Heart right ventricle (tissue), 16 donors: Measurements from ENCODE around the gene SLC16A3. TPM values are rescaled to one million over a fixed set of nuclear protein-coding genes. Genes with fewer than 3 reads are reported as not detected.
A peak's percentile ranks its signal among the peaks of the same experiment; 100 is the strongest.

Source experiments
- ATAC-seq, 8 donors: fragments of 200-7000 bp; cut with Tn5 transposase; one replicate each; pipeline ENCODE4 v1.9.1; 2020; ENCODE audit warnings: mild to moderate bottlenecking in 8 of 8, moderate library complexity in 8 of 8, moderate number of reproducible peaks in 1 of 8
- DNase-seq, 2 donors: peaks; one replicate each; pipeline ENCODE4 v3.0.0-alpha.2; 2020
- H3K27ac ChIP-seq, 10 donors: fragments of 200-600 bp; sonication (generic) in 2 of 10; one replicate each; pipeline versions ENCODE4 v1.5.0 to v1.8.0; 2020 to 2022; ENCODE audit warnings: mild to moderate bottlenecking in 3 of 10
- H3K27me3 ChIP-seq, 7 donors: fragments of 200-600 bp; one replicate each; pipeline ENCODE4 v1.8.0; 2021 to 2022; ENCODE audit warnings: mild to moderate bottlenecking in 2 of 7
- H3K36me3 ChIP-seq, 9 donors: fragments of 200-600 bp; sonication (generic) in 1 of 9; one replicate each; pipeline versions ENCODE4 v1.5.0 to v1.8.0; 2020 to 2022; ENCODE audit warnings: mild to moderate bottlenecking in 2 of 9
- H3K4me1 ChIP-seq, 9 donors: fragments of 200-600 bp; sonication (generic) in 1 of 9; one replicate each; pipeline versions ENCODE4 v1.5.0 to v1.8.0; 2020 to 2022; ENCODE audit warnings: mild to moderate bottlenecking in 4 of 9
- H3K4me3 ChIP-seq, 10 donors: fragments of 200-600 bp; sonication (generic) in 2 of 10; one replicate each; pipeline versions ENCODE4 v1.5.0 to v1.8.0; 2020 to 2022; ENCODE audit warnings: mild to moderate bottlenecking in 7 of 10, moderate library complexity in 2 of 10
- H3K9me3 ChIP-seq, 11 donors: fragments of 200-600 bp in 10 of 11; sonication (generic) in 2 of 11; one replicate each; pipeline versions ENCODE4 v1.5.0 to v1.8.0; 2013 to 2022; ENCODE audit warnings: mild to moderate bottlenecking in 2 of 11, control low read depth in 1 of 11, moderate library complexity in 1 of 11
- WGBS, 2 donors: extraction: QIAGEN DNeasy Blood & Tissue Kit; methylation state at CpG; one replicate each; pipeline ENCODE4 v1.1.7; 2013; ENCODE audit warnings: inconsistent platforms in 1 of 2; 5-methylcytosine and 5-hydroxymethylcytosine counted together
- intact Hi-C, 10 donors: fragments of 100-400 bp; cut with DNase I; formaldehyde crosslinking; loops; one replicate each; pipeline versions ENCODE4 v1.11.1 to v1.14.2; 2022
- polyA plus RNA-seq, 2 donors: library from polyadenylated mRNA; stranded (reverse); fragments of 200-250 nt; gene quantifications; one replicate each; pipeline ENCODE4 v1.2.3, GENCODE V29; 2013
- total RNA-seq, 10 donors: library from RNA; stranded (reverse); fragmentation: NEBNext Ultra II Directional in 3 of 10; extraction: Animal tissue kit (Norgen Biotek cat#: 25700) in 3 of 10; gene quantifications; one replicate each; pipeline versions ENCODE4 v1.2.1 to v1.2.4, GENCODE V29; 2021 to 2023
- TF ChIP-seq, protein P1 (sequence below), 9 donors: fragments of 200-600 bp; sonication (generic) in 2 of 9; IDR thresholded peaks; one replicate each; pipeline versions ENCODE4 v1.5.0 to v1.8.0; 2021 to 2022; ENCODE audit warnings: antibody characterized with exemption in 9 of 9, mild to moderate bottlenecking in 5 of 9, moderate library complexity in 1 of 9
- donor health status: Arrhythmogenic right ventricular cardiomyopathy.
- donor health status: ischemic (EF 13 %, LVEDD 7.1; RV severe dilation, severe dysfunction).
- donor health status: healthy with polysubstance abuse.
- donor health status: DM: no; HTN: yes; CAD: no.
- donor health status: DM: no; HTN: no; CAD: no.
- donor health status: ischemic (EF 25% LVEDD 6.9; RV normal size, moderate dysfunction).
- donor health status: ischemic (EF 25% LVEDD 5.7; RV mildly dilated, moderate dysfunction).
- donor health status: healthy.
- donor health status: DM: yes; HTN: yes; CAD: no.
- donor health status: Ischemic cardiomyopathy.
- donor health status: ischemic (EF 35%, LVEDD 5.7; RV mildly dilated, moderate dysfunction).
- donor health status: nonischemic (EF 11% LVEDD 7.7; RV severe dilation, severe dysfunction).
- donor health status: DM: yes; HTN: yes; CAD: no.
- donor health status: PGD.
- donor health status: ischemic (EF 29% LVEDD 5.4; RV normal size, mild dysfunction).
- donor health status: nonischemic (EF 23%, LVEDD 6.1; RV moderate dilation, normal function).

SLC16A3 gene
- total and polyA plus RNA-seq, 12 donors = 4.8 to 65.3 (median 10.1) TPM

DNA sequence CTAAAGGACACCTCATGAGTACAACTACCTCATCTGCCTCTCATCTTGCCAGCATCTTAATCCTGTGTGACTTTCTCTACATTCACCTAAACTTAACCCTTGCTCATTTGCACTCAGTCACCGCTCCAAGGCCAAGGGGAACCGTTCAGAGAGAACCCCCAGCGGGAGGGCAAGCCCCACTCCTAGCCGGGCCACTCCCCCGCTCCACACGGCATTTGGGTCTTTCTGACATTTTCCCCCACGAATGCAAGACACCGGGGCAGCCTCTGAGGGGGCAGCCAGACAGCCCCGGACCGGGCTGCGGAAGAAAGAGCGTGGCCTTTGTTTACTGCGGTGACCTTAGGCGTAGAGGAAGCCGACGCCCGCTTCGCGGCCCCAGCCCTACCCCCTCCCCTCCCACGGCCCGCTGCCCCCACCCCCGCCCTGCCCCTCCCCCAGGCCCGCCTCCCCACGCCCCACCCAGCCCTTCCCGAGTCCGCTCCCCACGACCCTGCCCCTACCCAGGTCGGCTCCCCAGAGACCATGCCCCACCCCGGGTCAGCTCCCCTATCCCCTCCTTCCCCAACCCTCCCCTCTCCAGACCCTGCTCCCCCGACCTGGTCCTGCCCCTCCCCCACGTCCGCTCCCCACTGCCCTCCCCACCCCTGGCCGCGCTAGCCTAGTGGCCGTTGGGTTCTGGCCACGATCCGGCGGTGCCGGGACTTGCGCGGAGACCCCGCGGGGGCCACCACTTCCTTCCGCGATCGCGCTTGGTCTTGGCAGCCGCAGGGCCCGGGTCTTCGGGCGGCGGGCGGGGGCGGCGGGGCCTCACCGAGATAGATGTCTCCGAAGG is 43.9 kb downstream of the SLC16A3 start:
- DNase-seq (peak; percentile 59), ATAC-seq (peak; percentile 41 to 65 (median 52))
- H3K27ac ChIP-seq = peak overlapping the region; percentile 86 to 100 (median 98)
- intact Hi-C loops = loop anchor here in 4 of 10 donors (1.0 to 5.0 kb wide), 5 partner anchors 16 to 35 kb away; no protein-coding TSS in a partner anchor
- WGBS, 2 donors = 1% methylated on average over 42 to 55 of the region's 57 CpGs
- H3K36me3 ChIP-seq = peaks cover 0 to 46% (median 9%) of the 10 kb centered on the region in 9 donors
- no peaks in the 10 kb centered on the region for H3K9me3 ChIP-seq
- peaks cover 20 to 60% (median 56%) of the 10 kb centered on the region in 9 donors for H3K4me1 ChIP-seq
- TF ChIP-seq, protein P1, sequence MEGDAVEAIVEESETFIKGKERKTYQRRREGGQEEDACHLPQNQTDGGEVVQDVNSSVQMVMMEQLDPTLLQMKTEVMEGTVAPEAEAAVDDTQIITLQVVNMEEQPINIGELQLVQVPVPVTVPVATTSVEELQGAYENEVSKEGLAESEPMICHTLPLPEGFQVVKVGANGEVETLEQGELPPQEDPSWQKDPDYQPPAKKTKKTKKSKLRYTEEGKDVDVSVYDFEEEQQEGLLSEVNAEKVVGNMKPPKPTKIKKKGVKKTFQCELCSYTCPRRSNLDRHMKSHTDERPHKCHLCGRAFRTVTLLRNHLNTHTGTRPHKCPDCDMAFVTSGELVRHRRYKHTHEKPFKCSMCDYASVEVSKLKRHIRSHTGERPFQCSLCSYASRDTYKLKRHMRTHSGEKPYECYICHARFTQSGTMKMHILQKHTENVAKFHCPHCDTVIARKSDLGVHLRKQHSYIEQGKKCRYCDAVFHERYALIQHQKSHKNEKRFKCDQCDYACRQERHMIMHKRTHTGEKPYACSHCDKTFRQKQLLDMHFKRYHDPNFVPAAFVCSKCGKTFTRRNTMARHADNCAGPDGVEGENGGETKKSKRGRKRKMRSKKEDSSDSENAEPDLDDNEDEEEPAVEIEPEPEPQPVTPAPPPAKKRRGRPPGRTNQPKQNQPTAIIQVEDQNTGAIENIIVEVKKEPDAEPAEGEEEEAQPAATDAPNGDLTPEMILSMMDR (IDR thresholded peaks at IDR 0.05) = no peak
- H3K27me3 ChIP-seq = no peaks in the 10 kb centered on the region
- peak overlapping the region; percentile 61 to 96 (median 88) for H3K4me3 ChIP-seq

DNA sequence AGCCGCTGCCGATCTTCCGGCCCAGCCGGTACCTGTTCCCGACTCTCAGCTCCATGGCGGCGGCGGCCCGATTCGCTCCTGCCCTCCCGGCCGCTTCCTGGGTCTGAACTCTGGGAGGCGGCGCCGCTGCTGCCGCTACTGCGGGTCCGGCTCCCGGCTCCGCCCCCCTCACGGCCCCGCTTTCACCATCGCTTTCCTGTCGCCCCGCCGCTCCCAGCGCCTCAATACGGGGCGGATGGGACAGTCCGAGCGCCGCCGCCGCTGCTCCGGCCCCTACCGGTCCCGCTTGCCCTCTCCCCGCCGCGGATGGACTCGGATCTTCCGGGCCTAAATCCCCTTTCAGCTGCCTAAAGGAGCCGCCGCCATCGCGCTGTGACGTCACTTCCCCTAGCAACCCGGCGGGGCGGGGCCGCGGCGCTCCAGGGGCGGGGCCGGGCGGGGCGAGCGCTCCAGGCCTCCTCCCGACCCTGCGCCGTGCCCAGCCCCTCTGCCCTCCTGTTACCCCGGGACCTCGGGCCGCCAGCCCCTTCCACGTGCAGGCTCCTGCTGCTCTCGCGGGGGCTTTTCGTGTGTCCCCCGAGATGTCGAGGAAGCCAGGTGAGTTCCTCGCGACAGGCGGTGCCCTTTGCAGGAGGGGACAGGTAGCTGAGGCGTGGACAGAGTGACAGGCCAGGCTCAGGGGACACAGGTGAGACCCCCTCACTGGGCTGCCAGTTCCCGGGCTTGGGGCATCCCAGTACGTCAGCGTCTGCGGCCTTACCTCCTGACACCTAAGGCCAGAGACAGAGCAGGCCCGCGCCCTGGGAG is 44.7 kb downstream of the SLC16A3 start, which contains the start of gene CSNK1D:
CSNK1D (minus strand) TSS at position 374 of the 807 bp plus-strand sequence; CDS start at position 55, 319 bp downstream.
- Histone ChIP-seq H3K27me3 (no peaks in the 10 kb centered on the region), H3K4me3 (peak within 1 kb of the TSS; percentile 61 to 96 (median 88)), H3K27ac (peak within 1 kb of the TSS; percentile 86 to 100 (median 98)), H3K36me3 (peaks cover 0 to 40% (median 9%) of the 10 kb centered on the region in 9 donors), H3K9me3 (no peaks in the 10 kb centered on the region), H3K4me1 (peaks cover 14 to 52% (median 47%) of the 10 kb centered on the region in 9 donors)
- peak; percentile 93 to 96 (median 94) for ATAC-seq
- TF ChIP-seq, protein P1 (IDR thresholded peaks at IDR 0.05) = no peak
- 4% methylated on average over 75 to 80 of the region's 80 CpGs for WGBS, 2 donors
- DNase-seq = peak; percentile 92 to 93
- intact Hi-C loops = loop anchor here in 4 of 10 donors (1.0 to 5.0 kb wide), 5 partner anchors 15 to 36 kb away; no protein-coding TSS in a partner anchor

DNA sequence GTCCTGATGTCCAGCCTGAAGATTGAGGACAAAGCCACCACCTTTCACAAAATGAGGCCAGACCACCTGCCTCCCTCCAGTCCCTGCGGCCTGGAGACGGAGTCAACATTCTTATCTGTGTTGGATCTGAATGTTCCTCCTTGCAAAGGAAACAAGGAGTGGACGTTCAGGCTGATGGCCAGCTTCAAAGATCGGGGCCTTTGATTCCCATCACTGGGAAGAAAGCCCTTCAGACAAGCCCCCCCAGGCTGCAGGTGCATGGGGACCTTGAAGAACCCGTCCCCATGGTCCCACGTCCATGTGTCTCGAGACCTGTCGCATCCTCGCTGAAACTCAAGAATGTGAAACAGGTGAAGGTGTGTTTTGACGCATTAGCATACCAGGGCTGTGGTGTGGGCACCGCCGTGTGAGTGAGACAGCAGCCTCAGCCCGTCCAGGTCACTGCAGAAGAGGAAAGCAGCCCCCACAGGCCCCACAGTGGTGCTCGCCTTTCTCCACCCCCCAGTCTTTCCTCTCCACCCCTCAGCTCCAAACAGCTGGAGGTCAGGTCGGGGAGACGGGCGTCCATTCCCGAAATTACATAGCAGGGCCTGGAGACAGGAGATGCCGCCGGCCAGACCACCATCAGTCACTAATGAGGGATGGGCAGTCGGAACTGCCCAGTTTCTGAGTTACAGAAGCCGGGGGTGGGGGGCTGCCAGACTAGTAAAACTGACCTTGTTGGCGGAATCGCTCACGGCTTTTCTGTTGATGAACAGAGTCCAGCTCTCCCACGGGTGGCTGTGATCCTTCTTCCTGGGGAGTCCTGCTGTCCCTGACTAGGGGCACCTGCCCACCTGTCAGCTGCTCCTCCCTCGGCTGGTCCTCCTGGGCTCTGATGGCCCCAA is 45.5 kb downstream of the SLC16A3 start:
- Histone ChIP-seq H3K27me3 (no peaks in the 10 kb centered on the region), H3K27ac (peak overlapping the region in 9 of 10 donors; percentile 93 to 100 (median 98)), H3K36me3 (peaks cover 0 to 32% (median 9%) of the 10 kb centered on the region in 9 donors), H3K4me1 (peaks cover 14 to 48% (median 39%) of the 10 kb centered on the region in 9 donors), H3K9me3 (no peaks in the 10 kb centered on the region), H3K4me3 (peak overlapping the region; percentile 61 to 96 (median 88))
- ATAC-seq (no peak), DNase-seq (no peak)
- intact Hi-C loops = loop anchor here in 2 of 10 donors (5.0 kb wide), 1 partner anchor 37 kb away; no protein-coding TSS in a partner anchor
- TF ChIP-seq, protein P1 (IDR thresholded peaks at IDR 0.05) = no peak
- 75 to 77% methylated on average over 27 of the region's 27 CpGs for WGBS, 2 donors
